Vagina (tissue), 2 donors: ENCODE data around the gene ACTR3C. TPM values are rescaled to one million over a fixed set of nuclear protein-coding genes. Genes with fewer than 3 reads are reported as not detected.
"Not testable (repeated sequence)": the region's sequence is repeated elsewhere in the genome, so short reads cannot be mapped to it uniquely, and the experiment has no call there.

Source experiments
- DNase-seq, 2 donors: peaks; one replicate each; pipeline ENCODE4 v3.0.0-alpha.2; 2017; ENCODE audit errors: extremely low spot score in 2 of 2
- H3K27ac ChIP-seq: fragments of 200-600 bp; sonication (generic); one replicate; pipeline ENCODE4 v1.5.1; 2019
- H3K27me3 ChIP-seq: fragments of 200-600 bp; sonication (generic); one replicate; pipeline ENCODE4 v1.5.1; 2019
- H3K36me3 ChIP-seq, 2 donors: fragments of 200-600 bp; sonication (generic); one replicate each; pipeline ENCODE4 v1.5.1; 2017 to 2019
- H3K4me1 ChIP-seq: fragments of 200-600 bp; sonication (generic); one replicate; pipeline ENCODE4 v1.5.1; 2019
- H3K4me3 ChIP-seq, 2 donors: fragments of 200-600 bp; sonication (generic); 1 replicate in 1 of 2; 2 replicates in 1 of 2; pipeline ENCODE4 v1.5.1; 2016 to 2019
- H3K9me3 ChIP-seq: fragments of 200-600 bp; sonication (generic); one replicate; pipeline ENCODE4 v1.5.1; 2019
- POLR2A ChIP-seq, 2 donors: fragments of 450-650 bp; IDR thresholded peaks; one replicate each; pipeline ENCODE4 v1.6.1; 2017; ENCODE audit warnings: antibody characterized with exemption in 2 of 2, mild to moderate bottlenecking in 2 of 2, moderate library complexity in 2 of 2
- POLR2AphosphoS5 ChIP-seq, 2 donors: sonication (generic); formaldehyde crosslinking; IDR thresholded peaks; one replicate each; pipeline ENCODE4 v1.9.0; 2017; ENCODE audit warnings: antibody characterized with exemption in 2 of 2, mild to moderate bottlenecking in 2 of 2, low read depth in 1 of 2; ENCODE audit not compliant: insufficient read depth in 1 of 2
- intact Hi-C: fragments of 100-400 bp; cut with DNase I; formaldehyde crosslinking; loops from one replicate; pipeline ENCODE4 v1.15.1; 2023
- total RNA-seq: library from RNA; depleted of rRNA; stranded (reverse); fragments of >200 nt; gene quantifications from one replicate; pipeline ENCODE4 v1.2.3, GENCODE V29; 2016
- TF ChIP-seq, protein P1 (sequence below), 3 experiments: fragments of 450-650 bp in 2 of 3; fragments of 200-600 bp in 1 of 3; sonication (generic) in 1 of 3; IDR thresholded peaks; one replicate each; pipeline ENCODE4 v1.5.1; 2017 to 2019; ENCODE audit warnings: antibody characterized with exemption in 3 of 3, mild to moderate bottlenecking in 2 of 3, moderate library complexity in 2 of 3

ACTR3C gene
- total RNA-seq, 1 donor from 2014 or later = 24.1 TPM

DNA sequence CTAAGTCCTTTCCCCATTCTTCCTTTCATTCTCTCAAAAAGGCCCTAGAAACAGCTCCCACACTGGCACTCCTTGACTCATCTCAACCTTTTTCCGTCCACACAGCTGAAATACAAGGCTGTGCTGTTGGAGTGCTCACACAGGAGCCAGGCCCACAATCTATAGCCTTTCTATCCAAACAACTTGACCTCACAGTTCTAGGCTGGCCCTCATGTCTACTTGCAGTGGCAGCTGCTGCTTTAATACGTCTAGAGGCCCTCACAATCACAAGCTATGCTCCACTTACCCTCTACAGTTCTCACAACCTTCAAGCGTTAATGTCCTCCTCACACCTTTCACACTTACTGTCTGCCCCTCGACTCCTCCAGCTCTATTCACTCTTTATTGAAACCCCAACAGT, 12.2 kb downstream of the ACTR3C start:
- H3K27ac ChIP-seq = no peak overlapping the region
- TF ChIP-seq POLR2AphosphoS5 (IDR thresholded peaks at IDR 0.05; ENCODE audit: insufficient read depth in 1 of 2, low read depth in 1 of 2) (no peak), POLR2A (IDR thresholded peaks at IDR 0.05) (no peak)
- TF ChIP-seq, protein P1, sequence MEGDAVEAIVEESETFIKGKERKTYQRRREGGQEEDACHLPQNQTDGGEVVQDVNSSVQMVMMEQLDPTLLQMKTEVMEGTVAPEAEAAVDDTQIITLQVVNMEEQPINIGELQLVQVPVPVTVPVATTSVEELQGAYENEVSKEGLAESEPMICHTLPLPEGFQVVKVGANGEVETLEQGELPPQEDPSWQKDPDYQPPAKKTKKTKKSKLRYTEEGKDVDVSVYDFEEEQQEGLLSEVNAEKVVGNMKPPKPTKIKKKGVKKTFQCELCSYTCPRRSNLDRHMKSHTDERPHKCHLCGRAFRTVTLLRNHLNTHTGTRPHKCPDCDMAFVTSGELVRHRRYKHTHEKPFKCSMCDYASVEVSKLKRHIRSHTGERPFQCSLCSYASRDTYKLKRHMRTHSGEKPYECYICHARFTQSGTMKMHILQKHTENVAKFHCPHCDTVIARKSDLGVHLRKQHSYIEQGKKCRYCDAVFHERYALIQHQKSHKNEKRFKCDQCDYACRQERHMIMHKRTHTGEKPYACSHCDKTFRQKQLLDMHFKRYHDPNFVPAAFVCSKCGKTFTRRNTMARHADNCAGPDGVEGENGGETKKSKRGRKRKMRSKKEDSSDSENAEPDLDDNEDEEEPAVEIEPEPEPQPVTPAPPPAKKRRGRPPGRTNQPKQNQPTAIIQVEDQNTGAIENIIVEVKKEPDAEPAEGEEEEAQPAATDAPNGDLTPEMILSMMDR (IDR thresholded peaks at IDR 0.05) = no peak
- no peaks in the 10 kb centered on the region for H3K4me1 ChIP-seq
- H3K4me3 ChIP-seq = no peak overlapping the region
- intact Hi-C loops = no loop called here
- no peaks in the 10 kb centered on the region for H3K9me3 ChIP-seq
- no peak for DNase-seq
- H3K36me3 ChIP-seq = no peaks in the 10 kb centered on the region
- no peaks in the 10 kb centered on the region for H3K27me3 ChIP-seq

DNA sequence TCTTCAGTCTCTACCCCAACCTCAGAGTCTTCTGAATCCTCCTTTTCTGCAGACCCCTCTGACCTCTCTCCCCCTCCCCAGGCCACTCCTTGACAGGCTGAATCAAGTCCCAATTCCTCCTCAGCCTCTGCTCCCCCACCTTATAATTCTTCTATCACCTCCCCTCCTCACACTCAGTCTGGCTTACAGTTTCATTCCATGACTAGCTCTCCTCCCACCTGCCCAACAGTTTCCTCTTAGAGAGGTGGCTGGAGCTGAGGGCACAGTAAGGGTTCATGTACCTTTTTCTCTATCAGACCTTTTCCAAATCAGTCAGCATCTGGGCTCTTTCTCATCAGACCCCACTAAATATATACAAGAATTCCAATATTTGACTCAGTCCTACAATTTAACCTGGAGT, 14.8 kb downstream of the ACTR3C start:
- Histone ChIP-seq H3K27ac (no peak overlapping the region), H3K27me3 (no peaks in the 10 kb centered on the region), H3K4me3 (no peak overlapping the region), H3K36me3 (no peaks in the 10 kb centered on the region), H3K4me1 (no peaks in the 10 kb centered on the region), H3K9me3 (no peaks in the 10 kb centered on the region)
- TF ChIP-seq POLR2A (IDR thresholded peaks at IDR 0.05) (no peak), POLR2AphosphoS5 (IDR thresholded peaks at IDR 0.05; ENCODE audit: insufficient read depth in 1 of 2, low read depth in 1 of 2) (no peak)
- TF ChIP-seq, protein P1 (IDR thresholded peaks at IDR 0.05) = no peak
- no peak for DNase-seq
- intact Hi-C loops = no loop called here

DNA sequence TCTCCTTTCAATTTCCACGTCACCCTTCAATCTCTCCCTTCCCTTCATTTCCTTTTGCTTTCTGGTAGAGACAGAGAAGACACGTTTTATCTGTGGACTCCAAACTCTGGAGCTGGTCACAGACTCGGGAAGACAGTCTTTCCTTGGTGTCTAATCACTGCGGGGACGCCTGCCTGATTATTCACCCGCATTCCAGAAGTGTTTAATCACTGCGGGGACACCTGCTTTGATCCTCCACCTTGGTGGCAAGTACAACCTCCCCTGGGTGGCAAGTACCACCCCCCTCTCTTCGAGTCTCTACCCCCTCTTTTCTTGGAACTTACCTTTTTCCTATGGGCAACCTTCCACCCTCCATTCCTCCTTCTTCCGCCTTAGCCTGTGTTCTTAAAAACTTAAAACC, 15.4 kb downstream of the ACTR3C start:
- Histone ChIP-seq H3K4me3 (no peak overlapping the region), H3K27me3 (no peaks in the 10 kb centered on the region), H3K4me1 (no peaks in the 10 kb centered on the region), H3K27ac (no peak overlapping the region), H3K9me3 (no peaks in the 10 kb centered on the region), H3K36me3 (no peaks in the 10 kb centered on the region)
- intact Hi-C loops = no loop called here
- DNase-seq = no peak
- TF ChIP-seq POLR2A (IDR thresholded peaks at IDR 0.05) (no peak), POLR2AphosphoS5 (IDR thresholded peaks at IDR 0.05; ENCODE audit: insufficient read depth in 1 of 2, low read depth in 1 of 2) (no peak)
- TF ChIP-seq, protein P1 (IDR thresholded peaks at IDR 0.05) = no peak

DNA sequence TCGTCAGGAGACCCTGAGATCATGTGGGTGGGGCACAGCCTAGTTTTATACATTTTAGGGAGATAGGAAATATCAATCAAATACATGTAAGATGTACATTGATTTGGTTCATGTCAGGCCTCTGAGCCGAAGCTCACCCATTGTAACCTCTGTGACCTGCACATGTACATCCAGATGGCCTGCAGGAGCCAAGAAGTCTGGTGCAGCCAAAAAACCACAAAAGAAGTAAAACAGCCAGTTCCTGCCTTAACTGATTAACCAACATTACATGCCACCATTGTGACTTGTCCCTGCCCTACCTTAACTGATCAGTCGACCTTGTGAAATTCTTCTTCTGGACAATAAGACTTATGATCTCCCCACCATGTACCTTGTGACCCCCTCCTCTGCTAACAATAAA, 16.2 kb downstream of the ACTR3C start:
- no peaks in the 10 kb centered on the region for H3K27me3 ChIP-seq
- H3K36me3 ChIP-seq = no peaks in the 10 kb centered on the region
- no peak overlapping the region for H3K4me3 ChIP-seq
- intact Hi-C loops = no loop called here
- H3K4me1 ChIP-seq = no peaks in the 10 kb centered on the region
- H3K9me3 ChIP-seq = no peaks in the 10 kb centered on the region
- H3K27ac ChIP-seq = no peak overlapping the region
- no peak for TF ChIP-seq POLR2A (IDR thresholded peaks at IDR 0.05)
- TF ChIP-seq, protein P1 (IDR thresholded peaks at IDR 0.05) = no peak
- no peak for TF ChIP-seq POLR2AphosphoS5 (IDR thresholded peaks at IDR 0.05; ENCODE audit: insufficient read depth in 1 of 2, low read depth in 1 of 2)
- DNase-seq = no peak

DNA sequence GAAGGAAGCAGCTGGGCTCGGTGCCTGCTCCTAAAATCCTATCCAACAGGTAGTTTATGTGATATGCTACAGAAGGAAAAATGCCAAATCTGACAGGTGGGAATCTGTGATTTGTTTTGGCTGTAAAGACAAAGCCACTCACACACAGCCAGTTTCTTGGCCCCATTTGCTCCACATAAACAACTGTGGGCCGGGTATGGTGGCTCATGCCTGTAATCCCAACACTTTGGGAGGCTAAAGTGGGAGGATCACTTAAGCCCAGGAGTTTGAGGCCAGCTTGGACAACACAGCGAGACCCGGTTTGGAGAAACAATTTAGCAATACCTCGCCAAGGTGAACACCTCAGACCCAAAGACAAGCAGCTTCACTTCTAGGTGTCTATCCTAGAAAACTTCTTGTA, 17.0 kb downstream of the ACTR3C start:
- H3K4me3 ChIP-seq, H3K27me3 ChIP-seq, H3K9me3 ChIP-seq, intact Hi-C loops, H3K4me1 ChIP-seq, H3K36me3 ChIP-seq, DNase-seq, H3K27ac ChIP-seq: not testable (repeated sequence)

DNA sequence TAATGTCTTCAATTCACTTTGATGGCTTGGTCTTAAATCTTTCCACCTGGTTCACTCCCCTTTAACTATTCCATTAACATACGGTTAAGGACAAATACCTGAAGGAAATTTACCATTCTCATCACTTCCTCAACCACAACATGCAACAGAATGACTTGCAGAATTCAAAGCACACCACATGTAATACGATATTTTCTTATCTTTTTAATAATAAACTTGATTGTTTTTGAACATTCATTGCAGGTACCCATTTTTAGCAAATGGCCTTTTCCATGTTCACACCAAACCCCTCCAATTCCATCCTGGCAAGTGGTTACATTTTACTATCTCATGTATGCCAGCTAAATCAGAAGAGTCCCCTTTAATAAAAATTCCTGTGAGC, 17.5 kb downstream of the ACTR3C start:
- H3K27me3 ChIP-seq, H3K9me3 ChIP-seq, H3K27ac ChIP-seq, intact Hi-C loops, H3K4me1 ChIP-seq, DNase-seq, H3K4me3 ChIP-seq, H3K36me3 ChIP-seq: not testable (repeated sequence)

DNA sequence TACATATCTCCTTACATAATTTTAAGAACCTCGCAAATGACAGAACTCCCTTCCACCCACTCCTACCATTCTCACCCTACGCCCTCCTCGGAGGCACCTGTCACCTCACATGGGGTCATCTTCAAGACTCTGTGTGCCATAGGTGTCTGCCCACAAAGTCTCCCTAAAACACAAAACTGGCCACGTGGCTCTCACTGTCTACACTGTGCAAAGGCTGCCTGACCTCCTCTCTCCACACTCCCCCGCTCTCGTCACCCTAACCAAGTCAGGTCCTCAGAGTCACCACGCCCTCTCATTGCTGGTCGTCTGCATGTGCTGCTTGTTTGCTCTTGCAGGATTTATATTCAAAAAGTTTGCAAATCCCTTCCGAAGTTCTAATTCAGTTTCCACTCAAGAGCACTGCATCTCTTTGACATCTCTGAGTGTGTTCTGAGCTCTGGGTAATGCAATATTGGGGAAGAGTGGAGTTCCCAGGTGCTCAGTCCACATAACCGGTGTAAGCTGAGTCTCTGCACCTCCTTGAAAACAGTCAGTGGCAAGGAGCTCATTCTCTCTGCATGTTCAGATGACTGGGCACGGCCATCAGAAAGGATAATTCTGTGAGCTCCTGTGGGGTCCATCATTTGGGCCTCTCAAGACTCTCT, 18.0 kb downstream of the ACTR3C start:
- H3K36me3 ChIP-seq, intact Hi-C loops, H3K4me1 ChIP-seq, DNase-seq, H3K27ac ChIP-seq, H3K9me3 ChIP-seq, H3K27me3 ChIP-seq, H3K4me3 ChIP-seq: not testable (repeated sequence)

DNA sequence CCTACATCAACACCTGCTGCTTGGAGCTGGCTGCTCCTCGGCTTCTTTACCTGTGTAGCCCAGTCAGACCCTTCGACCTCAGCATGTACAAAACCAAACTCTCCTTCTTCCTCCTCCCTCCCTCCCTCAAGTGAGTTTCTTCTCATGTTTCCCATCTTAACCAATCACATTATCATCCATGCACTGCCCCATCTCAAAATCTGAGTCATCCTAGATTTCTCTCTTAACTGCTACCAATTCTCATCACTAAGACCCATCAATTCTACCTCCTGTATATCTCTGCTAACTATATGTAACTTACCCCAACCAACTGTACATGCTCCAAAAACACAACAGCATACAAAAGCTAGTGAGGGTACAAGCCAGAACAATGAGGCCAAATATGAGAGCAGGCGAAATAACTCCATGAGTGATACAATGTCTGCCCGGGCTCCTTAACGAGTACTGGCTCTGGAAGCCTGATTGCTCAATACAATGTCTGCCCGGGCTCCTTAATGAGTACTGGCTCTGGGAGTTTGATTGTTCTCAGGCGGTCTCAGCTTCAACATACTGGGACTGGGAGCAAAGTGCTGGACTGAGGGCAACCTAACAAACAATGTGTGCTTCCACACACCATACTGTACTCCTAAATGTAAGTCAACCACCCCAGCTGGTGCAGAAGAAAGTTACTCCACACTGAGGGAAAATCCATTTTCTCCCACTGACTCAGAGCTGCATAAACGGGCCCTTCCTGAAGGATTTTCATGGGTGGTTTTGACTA, 18.7 kb downstream of the ACTR3C start:
- H3K4me1 ChIP-seq, DNase-seq, H3K4me3 ChIP-seq, H3K36me3 ChIP-seq, H3K27me3 ChIP-seq, H3K9me3 ChIP-seq, H3K27ac ChIP-seq, intact Hi-C loops: not testable (repeated sequence)

DNA sequence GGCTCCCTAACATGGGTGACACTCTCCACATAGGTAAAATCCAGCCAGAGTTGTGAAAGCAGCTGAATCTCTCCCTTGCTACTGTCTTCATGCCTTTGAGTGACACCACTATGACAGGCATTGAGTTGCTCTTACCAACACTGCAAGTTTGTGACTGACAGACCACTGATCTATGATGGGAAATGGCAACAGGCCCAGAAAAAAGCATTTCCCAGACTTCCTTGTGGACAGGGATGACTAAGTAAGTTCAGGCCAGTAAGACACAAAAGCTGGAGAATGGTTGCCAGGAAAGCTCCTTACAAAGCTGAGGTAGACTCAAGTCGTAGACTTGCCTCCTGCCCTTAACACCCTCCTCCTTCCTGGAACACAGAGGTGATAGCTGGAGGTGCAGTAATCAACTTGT, 20.4 kb downstream of the ACTR3C start:
- DNase-seq, H3K27me3 ChIP-seq, intact Hi-C loops, H3K27ac ChIP-seq, H3K9me3 ChIP-seq, H3K4me1 ChIP-seq, H3K4me3 ChIP-seq, H3K36me3 ChIP-seq: not testable (repeated sequence)
